NCI-H1694 treated with DMSO at 0.1 percent for 48 hours (cell line): Measurements from ENCODE around the gene MICB.
"Not testable (repeated sequence)": the region's sequence is repeated elsewhere in the genome, so short reads cannot be mapped to it uniquely, and the experiment has no call there.

ENCODE experiments used
- DNase-seq: peaks from one replicate; lab custom pipeline; 2025; lab: John Stamatoyannopoulos, UW

Gene MICB

GRCh38 chr6:31509036-31509435 lies 11.1 kb downstream of the MICB start:
- DNase-seq: not testable (repeated sequence)

- no peak for DNase-seq
These were observed 12.1 kb downstream of the MICB start for GRCh38 chr6:31510007-31510406.

- DNase-seq: no peak
These were observed 15.7 kb downstream of the MICB start for GRCh38 chr6:31513456-31514165.

- no peak for DNase-seq
These were observed 23.9 kb downstream of the MICB start for GRCh38 chr6:31521835-31522234.

- no peak for DNase-seq
These were observed 27.6 kb downstream of the MICB start for GRCh38 chr6:31525553-31525931.

GRCh38 chr6:31525932-31526591 lies 28.1 kb downstream of the MICB start:
- DNase-seq: no peak

- DNase-seq: no peak
These were observed 30.4 kb downstream of the MICB start for GRCh38 chr6:31528307-31528777.

GRCh38 chr6:31528821-31529328 lies 30.9 kb downstream of the MICB start, which contains the start of gene MCCD1:
TSS of gene MCCD1 (plus strand) at chr6:31528962. CDS start at chr6:31529015, 53 bp downstream.
- DNase-seq: no peak

GRCh38 chr6:31529329-31530150 lies 31.6 kb downstream of the MICB start:
- no peak for DNase-seq

- no peak for DNase-seq
These were observed 32.7 kb downstream of the MICB start for GRCh38 chr6:31530659-31531058.

- DNase-seq: no peak
These were observed 33.2 kb downstream of the MICB start for GRCh38 chr6:31531162-31531561.

- DNase-seq: no peak
These were observed 34.1 kb downstream of the MICB start for GRCh38 chr6:31531771-31532643.

GRCh38 chr6:31532644-31533454 lies 34.9 kb downstream of the MICB start:
- no peak for DNase-seq

- no peak for DNase-seq
These were observed 35.5 kb downstream of the MICB start for GRCh38 chr6:31533455-31533841.

GRCh38 chr6:31534011-31534410 lies 36.1 kb downstream of the MICB start:
- no peak for DNase-seq

GRCh38 chr6:31534521-31535040 lies 36.6 kb downstream of the MICB start:
- DNase-seq: no peak

- DNase-seq: no peak
These were observed 37.8 kb downstream of the MICB start for GRCh38 chr6:31535538-31536324.

- DNase-seq: no peak
These were observed 41.0 kb downstream of the MICB start for GRCh38 chr6:31538805-31539400.

GRCh38 chr6:31540640-31541039 lies 42.7 kb downstream of the MICB start:
- no peak for DNase-seq
